Fibroblast of peridontal ligament (primary cell): Measurements from ENCODE around the gene MRPL27.
A peak's percentile ranks its signal among the peaks of the same experiment; 100 is the strongest.
"Not testable (repeated sequence)": the region's sequence is repeated elsewhere in the genome, so short reads cannot be mapped to it uniquely, and the experiment has no call there.

Source experiments
- DNase-seq: peaks from one replicate; pipeline ENCODE4 v3.0.0-alpha.2; 2010; ENCODE audit errors: extremely low read depth

MRPL27 gene

DNA sequence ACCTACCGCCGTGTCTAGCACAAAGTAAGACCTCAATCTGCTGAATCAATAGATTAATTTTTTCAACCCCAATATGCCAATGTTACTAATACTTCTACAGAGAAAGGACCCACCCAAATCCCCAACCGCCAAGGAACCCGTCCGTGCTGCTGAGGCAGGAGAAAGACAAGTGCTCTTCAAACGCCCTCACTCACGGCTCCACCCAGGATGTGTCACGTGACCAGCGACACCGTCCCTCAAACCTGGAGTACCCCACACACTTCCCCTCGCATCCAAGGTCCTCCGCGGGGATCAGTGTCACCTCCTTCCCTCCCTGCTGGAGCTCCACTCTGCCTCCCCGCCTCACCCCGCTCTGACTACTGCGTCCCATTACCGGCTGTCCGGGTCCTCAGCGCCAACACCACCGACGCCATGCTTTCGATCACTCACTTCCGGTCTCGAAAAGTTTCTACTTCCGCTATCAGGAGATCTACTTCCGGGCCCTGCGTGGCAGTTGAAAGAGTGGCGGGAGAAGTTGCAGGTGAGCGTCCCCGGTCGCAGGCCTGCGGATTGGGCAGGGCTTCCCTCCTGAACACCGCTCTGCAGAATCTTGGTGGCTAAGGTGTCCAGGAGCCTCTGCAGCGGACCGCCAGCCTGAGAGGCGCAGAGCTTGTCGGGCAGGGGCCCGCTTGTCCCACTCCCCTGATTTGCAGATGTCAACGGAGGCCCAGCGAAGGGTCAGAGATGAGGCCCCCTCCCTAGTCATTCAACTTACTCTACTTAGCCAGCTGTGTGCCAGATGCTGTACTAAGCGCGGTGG is at the start of gene MRPL27, which contains the start of gene EME1:
Gene MRPL27 (minus strand): TSS at position 427 of the 799 bp plus-strand sequence. CDS start 14 bp downstream, at position 413.
Gene EME1 (plus strand): TSS at position 472 of the 799 bp plus-strand sequence. CDS start 1,980 bp downstream, outside the sequence.
- peak; percentile 86 for DNase-seq

DNA sequence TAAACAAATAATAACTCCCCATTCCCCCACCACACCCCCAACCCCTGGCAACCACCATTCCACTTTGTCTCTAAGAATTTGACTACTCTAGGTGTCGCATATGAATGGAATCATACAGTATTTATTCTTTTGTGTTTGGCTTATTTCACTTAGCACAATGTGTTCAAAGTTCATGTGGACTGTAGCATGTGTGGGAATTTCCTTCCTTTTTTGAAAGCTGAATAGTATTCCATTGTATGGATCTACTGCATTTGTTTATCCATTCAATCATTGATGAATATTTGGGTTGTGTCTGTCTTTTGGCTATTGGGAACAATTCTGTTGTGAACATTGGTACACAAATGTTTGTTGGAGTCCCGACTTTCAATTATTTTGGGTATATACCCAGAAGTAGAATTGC is 49.8 kb upstream of the MRPL27 start:
- DNase-seq: no peak

DNA sequence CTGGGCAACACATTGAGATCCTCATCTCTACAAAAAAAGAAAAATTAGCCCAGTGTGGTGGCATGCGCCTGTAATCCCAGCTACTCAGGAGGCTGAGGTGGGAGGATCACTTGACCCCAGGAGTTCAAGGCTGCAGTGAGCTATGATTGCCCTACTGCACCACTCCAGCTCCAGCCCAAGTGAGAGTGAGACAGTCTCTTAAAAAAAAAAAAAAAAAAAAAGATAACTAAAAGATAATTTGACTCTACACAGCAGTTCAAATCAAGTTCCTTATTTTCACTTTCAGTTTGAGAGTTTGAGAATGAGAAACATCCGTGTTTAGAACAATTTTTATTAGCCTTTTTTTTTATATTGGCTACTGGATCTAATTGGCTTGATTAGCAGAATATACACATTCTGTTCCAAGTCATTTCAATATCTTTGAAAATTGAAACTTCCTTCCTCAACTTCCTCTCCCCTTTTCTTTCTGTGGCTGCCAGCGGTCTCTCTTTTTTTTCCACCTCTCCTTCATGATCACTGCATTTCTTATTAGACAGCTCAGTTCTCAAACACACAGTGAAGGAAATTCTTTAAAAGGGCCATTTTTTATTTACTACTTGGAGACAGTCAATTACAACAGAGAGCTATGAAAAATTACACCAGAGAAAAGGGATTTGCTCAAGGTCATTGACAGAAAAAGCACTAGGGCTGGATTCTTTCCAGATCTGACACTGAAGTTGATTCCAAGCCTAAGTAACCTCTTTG is 48.5 kb upstream of the MRPL27 start:
- peak; percentile 40 for DNase-seq

DNA sequence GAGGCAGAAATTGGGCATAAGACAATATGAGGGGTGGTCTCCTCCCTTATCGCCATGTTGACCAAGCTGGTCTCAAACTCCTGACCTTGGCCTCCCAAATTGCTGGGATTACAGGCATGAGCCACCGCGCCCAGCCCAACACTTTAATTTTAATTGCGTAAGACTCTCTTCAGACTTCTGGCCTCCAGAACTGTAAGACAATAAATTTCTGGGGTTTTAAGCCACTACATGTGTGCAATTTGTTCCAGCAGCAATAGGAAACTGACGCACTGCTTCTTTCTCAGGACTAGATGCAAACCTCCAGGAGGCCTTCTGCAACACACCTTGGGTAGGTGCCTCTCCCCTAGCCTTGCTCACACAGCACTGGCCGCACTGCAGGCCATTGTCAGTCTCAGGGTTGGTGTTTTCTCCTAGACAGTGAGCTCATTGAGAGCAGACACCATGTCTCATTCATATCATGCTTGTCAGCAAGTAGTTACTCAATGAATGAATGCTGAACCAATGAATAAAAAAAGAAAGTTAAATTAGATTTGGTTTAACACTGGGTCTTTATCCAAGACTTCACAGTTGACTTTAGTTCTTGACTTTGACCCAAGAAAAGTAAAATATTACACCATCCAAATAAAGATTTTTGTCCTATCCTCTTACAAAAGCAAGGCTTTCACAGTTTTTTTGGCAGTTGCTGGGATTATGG is 47.6 kb upstream of the MRPL27 start:
- peak; percentile 58 for DNase-seq

DNA sequence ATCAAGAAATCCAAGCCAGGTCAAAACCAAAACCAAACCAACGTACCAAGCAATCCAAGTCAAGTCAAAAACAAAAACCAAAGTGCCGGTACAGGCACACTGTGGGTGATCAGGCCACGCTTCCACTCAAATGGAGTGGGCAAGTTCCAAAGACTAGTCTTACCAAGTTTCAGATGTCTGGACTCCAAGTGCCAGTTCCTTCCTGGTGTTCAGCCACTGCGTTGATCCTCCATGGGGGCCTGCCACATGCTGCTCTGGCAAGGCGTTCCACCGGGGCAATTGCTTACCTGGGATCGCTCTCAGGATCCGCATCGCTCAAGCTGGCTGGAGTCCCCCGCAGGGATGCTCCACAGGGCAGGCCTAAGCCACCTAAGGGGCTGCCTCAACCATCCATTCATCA is 46.6 kb upstream of the MRPL27 start:
- not testable (repeated sequence) for DNase-seq

DNA sequence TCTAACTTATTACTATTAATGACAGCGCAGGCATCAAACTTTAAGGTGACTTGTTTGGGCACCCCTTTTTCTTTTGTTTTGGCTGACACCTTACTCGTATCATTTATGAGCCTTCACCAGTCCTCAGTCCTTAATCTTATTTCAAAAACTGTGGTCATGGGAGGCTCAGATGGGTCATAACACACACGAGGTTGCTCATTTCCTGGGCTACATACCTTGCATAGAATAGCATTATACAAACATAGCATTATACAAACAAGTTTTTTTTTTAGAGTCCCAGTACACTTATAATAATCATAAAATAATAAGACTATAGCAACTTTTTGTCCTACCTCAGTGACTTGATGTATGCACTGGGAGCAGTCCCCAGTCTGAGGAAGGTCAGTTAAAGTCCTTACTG is 41.8 kb upstream of the MRPL27 start:
- no peak for DNase-seq

DNA sequence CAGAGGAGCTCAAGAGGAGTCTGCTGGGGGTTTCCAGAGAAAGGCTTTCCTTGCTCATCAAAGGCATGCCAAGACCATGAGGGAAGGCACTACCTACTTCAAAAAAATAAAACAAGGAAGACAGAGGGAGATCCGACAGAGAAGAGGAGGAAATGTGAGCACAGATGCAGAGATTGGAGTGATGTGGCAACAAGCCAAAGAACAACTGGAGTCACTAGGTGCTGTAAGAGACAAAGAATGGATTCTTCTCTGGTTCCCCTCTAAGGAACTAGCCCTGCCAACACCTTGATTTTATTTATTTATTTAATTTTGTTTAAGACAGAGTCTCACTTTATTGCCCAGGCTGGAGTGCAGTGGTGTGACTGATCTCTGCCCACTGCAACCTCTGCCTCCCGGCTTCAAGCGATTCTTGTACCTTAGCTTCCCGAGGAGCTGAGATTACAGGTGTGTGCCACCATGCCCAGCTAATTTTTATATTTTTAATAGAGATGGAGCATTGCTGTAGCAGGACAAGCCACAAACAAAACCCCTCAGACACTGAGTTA is 39.3 kb upstream of the MRPL27 start:
- no peak for DNase-seq

DNA sequence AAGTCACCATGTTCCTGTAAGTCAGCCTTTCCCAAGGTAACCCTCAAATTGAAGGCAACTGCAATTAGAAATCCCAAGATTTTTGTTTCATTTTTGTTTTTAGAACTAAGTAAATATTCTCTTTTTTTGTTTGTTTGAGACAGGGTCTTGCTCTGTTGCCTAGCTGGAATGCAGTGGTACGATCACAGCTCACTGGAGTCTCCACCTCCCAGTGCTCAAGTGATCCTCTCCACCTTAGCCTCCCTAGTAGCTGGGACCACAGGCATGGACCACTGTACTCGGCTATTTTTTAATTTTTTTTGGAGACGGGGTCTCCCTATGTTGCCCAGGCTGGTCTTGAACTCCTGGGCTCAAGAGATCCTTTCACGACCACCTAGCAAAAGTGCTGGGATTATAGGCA is 34.9 kb upstream of the MRPL27 start:
- no peak for DNase-seq

DNA sequence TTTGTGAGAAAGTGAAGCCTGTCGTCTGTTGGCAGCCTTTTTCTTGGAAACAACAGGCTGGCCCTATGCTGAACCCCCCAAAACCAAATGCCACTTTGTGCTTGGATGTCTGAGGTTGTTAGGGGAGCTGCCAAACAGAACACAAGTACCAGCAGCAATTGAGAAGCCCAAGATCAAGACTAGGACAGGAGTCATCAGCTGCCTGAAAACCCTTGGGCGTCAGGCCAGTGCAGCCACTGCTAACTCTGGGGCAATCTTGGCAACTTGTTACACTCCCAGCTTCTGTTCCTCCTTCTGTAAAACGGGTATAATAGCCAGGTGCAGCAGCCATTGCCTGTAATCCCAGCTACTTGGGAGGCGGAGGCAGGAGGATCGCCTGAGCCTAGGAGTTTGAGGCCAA is 33.6 kb upstream of the MRPL27 start:
- no peak for DNase-seq

DNA sequence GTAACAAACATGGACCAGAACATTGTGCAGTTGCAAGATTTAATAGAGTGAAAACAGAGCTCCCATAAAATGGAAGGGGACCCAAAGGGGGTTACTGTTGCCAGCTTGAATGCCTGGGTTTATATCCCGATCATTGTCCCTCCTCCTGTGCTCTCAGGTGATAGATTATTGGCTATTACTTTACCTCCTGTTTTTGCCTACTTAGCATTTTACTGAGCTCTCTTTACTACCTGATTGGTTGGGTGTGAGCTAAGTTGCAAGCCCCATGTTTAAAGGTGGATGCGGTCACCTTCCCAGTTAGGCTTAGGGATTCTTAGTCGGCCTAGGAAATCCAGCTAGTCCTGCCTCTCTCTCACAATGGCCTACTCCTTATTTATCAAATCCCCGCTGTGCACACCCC is 32.4 kb upstream of the MRPL27 start:
- DNase-seq: not testable (repeated sequence)

DNA sequence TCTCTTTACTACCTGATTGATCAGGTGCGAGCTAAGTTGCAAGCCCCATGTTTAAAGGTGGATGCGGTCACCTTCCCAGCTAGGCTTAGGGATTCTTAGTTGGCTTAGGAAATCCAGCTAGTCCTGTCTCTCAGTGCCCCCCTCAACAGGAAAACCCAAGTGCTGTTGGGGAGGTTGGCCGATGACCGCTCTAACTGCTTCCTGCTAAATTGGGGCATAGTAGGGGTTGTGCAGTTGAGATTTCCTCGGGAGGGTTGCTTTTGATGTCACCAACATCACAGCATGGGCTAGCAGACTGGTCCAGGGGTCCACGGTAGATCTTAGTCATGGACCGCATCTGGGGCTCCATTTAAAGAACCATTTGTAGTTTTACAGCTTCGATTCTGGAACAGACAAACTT is 26.6 kb upstream of the MRPL27 start:
- not testable (repeated sequence) for DNase-seq

DNA sequence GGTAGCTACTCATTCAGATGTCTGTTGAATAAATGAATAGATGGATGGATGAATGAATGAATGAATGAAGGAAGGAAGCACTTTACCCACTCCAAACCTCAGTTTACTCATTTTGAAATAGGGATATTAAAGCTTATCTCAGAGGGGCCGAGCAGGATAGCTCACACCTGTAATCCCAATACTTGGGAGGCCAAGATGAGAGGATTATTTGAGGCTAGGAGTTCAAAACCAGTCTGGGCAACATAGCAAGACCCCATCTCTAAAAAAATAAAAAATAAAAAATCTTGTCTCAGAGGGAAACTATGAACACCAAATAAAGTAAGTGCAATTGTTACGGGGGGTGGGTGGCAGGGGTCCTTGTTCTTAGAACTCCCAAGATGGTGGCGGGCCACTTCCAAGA is 25.7 kb upstream of the MRPL27 start:
- not testable (repeated sequence) for DNase-seq

DNA sequence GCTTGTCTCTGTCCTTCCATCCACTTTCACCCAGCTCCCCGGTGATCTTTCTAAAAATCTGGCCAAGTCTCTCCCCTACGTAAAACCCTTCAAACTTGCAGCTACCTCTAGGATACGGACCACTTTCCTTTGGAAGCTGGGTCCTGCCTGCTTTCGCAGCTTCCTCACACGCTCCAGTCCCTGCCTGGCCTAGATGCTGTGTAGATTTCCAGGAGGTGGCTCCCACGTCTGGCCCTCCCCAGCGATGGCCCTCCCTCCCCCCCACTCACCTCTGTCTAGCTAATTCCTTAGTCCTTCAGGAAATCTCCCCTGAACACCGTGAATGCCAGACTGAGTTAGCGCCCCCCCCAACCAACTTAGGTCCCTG is 24.9 kb upstream of the MRPL27 start:
- no peak for DNase-seq

DNA sequence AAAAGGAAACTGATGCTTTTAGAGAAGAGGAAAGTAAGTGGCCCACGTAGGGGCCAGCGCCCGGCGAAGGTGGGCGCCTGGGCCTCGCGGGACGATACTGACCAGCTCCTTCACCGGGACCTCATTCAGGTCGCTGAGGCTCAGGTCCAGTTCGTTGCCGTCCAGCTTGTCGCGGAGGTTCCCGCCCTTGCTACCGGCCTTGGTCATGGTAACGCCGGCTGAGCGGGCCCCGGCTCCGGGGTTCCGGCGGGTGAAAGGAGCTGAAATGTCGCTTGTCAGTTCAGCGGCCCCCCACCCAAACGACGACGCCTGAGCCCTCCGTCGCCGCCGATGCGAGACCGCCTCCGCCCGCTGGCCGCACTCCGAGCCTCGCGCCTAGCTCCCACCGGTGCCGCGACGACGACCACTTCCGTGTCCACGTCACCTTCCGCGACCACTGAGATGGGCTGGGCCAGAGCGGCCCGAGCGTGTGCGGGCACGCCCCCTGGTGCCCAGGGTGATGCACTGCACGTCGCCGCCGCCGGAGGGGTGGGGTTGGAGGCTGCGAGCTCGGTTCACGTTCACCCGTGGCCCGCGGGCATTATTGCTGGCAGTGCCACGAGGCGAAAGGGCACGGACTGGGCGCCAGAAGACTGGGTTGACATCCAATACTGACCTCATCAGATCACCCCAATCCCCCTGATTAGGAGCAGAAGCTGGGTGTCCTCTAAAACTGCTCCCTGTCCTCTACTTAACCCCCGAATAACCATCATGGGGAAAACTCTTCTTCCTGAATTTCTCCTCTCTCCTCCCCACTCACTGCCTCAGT is 24.3 kb upstream of the MRPL27 start, which contains the start of gene LRRC59:
Gene LRRC59 (minus strand): TSS at position 413 of the 808 bp plus-strand sequence. CDS start 206 bp downstream, at position 207.
- peak; percentile 76 for DNase-seq

DNA sequence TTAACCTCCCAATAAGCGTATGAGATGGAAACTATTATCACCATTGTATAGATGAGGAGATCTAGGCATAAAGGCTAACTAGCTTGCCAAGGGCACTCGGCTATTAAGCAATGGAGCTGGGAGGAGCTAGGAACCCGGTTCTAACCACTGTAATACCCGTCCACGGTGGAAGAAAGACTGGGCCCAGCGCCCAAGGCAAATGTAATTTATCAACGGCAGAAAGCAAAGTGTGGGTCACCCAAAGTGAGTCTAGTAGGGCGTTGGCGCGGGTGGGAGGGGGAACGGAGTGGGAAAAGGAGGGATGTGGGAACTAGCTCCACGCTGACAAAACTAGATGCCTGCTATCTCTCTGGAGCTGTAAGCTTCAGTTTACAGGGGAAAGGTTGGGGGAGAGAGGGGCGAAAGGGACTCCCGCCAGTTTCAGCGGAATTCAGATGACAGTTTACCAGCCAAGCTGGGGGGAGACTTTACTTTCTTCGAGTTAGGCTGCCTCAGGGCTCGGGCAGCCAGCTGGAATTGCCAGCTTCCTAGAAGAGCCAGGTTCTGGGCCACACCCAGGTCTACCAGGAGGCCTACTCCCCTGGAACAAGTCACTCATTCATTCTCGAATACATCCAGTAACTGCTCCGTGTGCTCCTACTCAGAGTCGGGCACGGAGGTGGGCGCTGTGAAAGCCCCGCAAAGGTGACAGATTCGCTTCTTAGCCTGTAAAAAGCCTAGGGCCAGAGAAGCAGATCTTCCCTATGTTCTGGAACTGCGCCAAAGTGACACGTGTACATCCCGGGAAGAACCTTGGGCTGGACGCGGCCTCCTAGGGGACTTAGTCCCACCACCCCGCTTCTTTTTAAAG is 23.5 kb upstream of the MRPL27 start:
- peak; percentile 67 for DNase-seq

DNA sequence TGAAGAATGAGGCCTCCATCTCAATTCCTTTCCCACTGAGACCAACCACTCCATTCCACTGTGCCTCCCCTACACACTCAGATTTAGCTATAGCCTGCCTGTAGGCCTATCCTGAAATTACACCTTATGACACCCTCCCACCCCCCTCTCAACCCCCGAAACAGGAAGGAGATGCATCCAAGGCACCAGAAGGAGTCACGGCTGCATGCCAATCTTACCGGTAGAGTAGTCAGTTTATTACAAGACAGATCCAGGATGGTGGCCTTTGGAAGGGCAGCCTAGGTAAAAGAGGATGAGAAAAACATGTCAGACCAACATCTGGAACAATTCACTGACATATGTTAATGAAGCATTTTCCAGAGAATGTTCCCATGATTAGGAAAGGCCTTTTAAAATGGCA is 21.7 kb upstream of the MRPL27 start:
- no peak for DNase-seq

DNA sequence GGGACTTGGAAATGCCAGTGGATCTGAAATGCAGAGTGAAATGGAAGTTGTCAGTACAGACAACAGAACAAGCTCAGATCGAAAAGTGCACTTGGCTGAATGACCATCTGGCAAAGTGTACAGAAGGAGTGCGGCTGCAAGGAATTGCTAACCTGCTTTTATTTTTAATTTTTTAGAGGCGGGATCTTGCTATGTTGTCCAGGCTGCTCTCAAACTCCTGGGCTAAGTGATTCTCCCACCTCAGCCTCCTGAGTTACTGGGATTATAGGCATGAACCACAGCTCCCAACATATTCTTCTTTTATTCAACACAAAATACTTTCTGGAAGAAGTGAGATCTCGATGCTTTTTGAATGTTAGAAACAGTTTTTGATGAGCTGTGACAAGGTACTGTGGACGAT is 20.7 kb upstream of the MRPL27 start:
- DNase-seq: no peak

DNA sequence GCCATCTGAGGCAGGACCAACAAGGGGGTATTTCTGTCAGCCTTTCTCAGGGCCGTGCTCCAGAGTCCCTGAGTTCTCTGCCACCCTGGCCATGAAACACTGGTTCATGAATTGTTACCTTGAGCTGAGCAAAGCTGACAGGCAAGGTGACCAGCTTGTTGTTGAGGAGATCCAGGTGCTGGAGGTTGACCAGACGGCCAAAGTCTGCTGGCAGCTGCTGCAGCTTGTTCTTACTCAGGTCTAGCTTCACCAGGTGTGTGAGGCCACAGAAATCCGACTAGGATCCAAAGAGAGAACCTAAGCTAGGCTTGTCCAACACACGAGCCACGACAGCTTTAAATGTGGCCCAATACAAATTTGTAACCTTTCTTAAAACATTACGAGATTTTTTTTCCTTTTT is 19.6 kb upstream of the MRPL27 start:
- no peak for DNase-seq

DNA sequence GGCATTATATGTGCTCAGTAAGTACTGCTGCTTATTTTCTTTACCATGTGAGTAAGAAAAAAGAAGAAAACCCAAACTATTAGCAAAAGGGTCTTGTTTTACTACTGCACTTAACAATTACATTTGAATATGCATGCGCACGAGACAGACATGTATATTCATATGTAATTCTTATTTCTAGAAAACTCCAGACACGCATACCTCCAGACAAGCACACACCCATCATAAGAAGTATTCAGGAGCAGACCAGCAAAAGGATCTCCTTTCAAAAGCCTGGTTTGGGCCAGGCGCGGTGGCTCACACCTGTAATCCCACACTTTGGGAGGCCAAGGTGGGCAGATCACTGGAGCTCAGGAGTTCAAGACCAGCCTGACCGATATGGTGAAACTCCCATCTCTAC is 16.6 kb upstream of the MRPL27 start:
- DNase-seq: no peak

DNA sequence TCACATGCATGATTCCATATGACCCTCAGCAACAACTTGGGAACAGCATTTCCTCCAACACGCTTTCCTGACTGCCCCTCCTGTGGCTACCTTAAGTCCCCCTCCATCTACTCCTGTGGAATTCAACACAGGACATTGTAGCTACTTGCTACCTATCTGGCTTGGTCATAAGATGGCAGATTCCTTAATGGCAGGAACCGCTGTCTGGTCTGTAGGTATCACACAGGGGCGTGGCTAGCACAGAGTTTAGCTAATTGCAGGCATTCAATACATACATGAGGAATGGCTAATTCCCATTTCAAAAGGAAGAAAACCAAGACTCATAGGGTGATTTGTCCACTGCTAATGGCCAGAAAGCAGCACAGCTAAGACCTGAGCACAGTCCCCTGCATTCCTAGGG is 15.7 kb upstream of the MRPL27 start:
- DNase-seq: no peak
